Measurements from ENCODE around the gene HYCC1. TPM values are rescaled to one million over a fixed set of nuclear protein-coding genes. Genes with fewer than 3 reads are reported as not detected.

Gene HYCC1
- total RNA-seq, 1 experiment from 2014 or later: 46.2 TPM

DNA sequence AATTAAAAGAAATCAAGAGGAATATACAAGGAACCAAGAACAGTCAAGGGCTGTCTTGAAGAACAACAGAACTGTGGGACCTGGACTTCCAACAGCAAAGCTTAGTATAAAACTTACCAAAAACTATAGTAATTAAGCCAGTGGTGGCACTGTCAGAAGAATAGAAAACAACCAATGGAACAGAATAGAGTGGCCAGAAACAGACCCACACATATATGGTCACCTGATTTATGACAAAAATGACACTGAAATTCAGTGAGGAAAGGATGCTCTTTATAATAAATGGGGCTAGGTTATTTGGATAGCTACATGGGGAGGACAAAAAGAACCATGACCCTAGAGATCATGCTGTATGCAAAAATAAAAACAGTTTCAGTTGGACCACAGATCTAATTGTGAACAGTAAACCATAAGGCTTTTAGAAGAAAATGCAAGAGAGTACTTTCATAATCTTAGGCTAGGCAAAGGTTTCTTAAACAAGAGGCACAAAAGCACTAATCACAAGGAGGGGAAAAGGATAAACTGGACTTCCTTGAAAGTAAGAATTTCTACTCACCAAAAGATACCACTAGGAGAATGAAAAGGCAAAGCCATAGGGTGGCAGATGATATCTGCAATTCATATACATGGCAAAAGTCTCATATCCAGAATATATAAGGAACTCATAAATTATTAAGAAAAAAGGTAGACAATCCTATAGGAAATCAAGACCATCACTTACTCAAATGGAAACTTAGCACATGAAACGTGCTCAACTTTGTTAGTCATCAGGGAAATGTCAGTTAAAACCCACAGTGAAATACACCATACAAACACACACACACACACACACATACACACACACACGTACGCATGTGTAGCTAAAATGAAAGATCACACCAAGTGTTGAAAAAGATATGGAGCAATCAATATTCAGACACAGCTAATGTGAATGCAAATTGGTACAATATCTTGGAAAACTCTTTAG, 20.8 kb downstream of the HYCC1 start:
- H3K27ac Mint-ChIP-seq (ENCODE audit: unreplicated experiment): no peak overlapping the region
- ChIA-PET POLR2A (no interaction called here), CTCF (no interaction called here)
- TF ChIP-seq CTCF (IDR thresholded peaks at IDR 0.05; ENCODE audit: insufficient read depth in 1 of 2, low read depth in 1 of 2, low read length in 1 of 2, severe bottlenecking in 1 of 2, unreplicated experiment in 1 of 2): no peak
- H3K4me3 ChIP-seq (ENCODE audit: low read depth, low read length): no peak overlapping the region
- BruUV-seq (replicated peaks): no TSS peak
- H3K4me1 ChIP-seq: no peaks in the 10 kb centered on the region
- no peaks in the 10 kb centered on the region for H3K27me3 Mint-ChIP-seq (ENCODE audit: insufficient read depth, unreplicated experiment)
- H3K36me3 Mint-ChIP-seq (ENCODE audit: insufficient read depth, unreplicated experiment): peaks cover 6% of the 10 kb centered on the region
- no peak for DNase-seq
- no peaks in the 10 kb centered on the region for H3K4me1 Mint-ChIP-seq (ENCODE audit: low read depth, unreplicated experiment)
- H3K9me3 Mint-ChIP-seq (ENCODE audit: unreplicated experiment): no peaks in the 10 kb centered on the region
- no peaks in the 10 kb centered on the region for H3K36me3 ChIP-seq (ENCODE audit: control insufficient read depth, insufficient read depth, low read length)
- no peaks in the 10 kb centered on the region for H3K9me3 ChIP-seq
- no peak overlapping the region for H3K4me3 Mint-ChIP-seq (ENCODE audit: unreplicated experiment)
- H3K27me3 ChIP-seq (replicated peaks; ENCODE audit: control insufficient read depth, insufficient read depth, low read length): no peaks in the 10 kb centered on the region
- intact Hi-C loops (cut with micrococcal nuclease; ENCODE audit: unreplicated experiment): no loop called here

- no peaks in the 10 kb centered on the region for H3K27me3 Mint-ChIP-seq (ENCODE audit: insufficient read depth, unreplicated experiment)
- H3K9me3 Mint-ChIP-seq (ENCODE audit: unreplicated experiment): no peaks in the 10 kb centered on the region
- H3K27ac Mint-ChIP-seq (ENCODE audit: unreplicated experiment): no peak overlapping the region
- POLR2A ChIA-PET: no interaction called here
- Histone ChIP-seq H3K4me1 (no peaks in the 10 kb centered on the region), H3K4me3 (ENCODE audit: low read depth, low read length) (no peak overlapping the region), H3K27me3 (replicated peaks; ENCODE audit: control insufficient read depth, insufficient read depth, low read length) (no peaks in the 10 kb centered on the region), H3K36me3 (ENCODE audit: control insufficient read depth, insufficient read depth, low read length) (no peaks in the 10 kb centered on the region), H3K9me3 (no peaks in the 10 kb centered on the region)
- H3K4me3 Mint-ChIP-seq (ENCODE audit: unreplicated experiment): no peak overlapping the region
- DNase-seq: no peak
- H3K4me1 Mint-ChIP-seq (ENCODE audit: low read depth, unreplicated experiment): no peaks in the 10 kb centered on the region
- CTCF ChIA-PET: no interaction called here
- BruUV-seq (replicated peaks): no TSS peak
- intact Hi-C loops (cut with micrococcal nuclease; ENCODE audit: unreplicated experiment): no loop called here
- H3K36me3 Mint-ChIP-seq (ENCODE audit: insufficient read depth, unreplicated experiment): peaks cover 6% of the 10 kb centered on the region
- no peak for TF ChIP-seq CTCF (IDR thresholded peaks at IDR 0.05; ENCODE audit: insufficient read depth in 1 of 2, low read depth in 1 of 2, low read length in 1 of 2, severe bottlenecking in 1 of 2, unreplicated experiment in 1 of 2)
Observed at GRCh38 chr7:22990588-22990949, 23.4 kb downstream of the HYCC1 start.

DNA sequence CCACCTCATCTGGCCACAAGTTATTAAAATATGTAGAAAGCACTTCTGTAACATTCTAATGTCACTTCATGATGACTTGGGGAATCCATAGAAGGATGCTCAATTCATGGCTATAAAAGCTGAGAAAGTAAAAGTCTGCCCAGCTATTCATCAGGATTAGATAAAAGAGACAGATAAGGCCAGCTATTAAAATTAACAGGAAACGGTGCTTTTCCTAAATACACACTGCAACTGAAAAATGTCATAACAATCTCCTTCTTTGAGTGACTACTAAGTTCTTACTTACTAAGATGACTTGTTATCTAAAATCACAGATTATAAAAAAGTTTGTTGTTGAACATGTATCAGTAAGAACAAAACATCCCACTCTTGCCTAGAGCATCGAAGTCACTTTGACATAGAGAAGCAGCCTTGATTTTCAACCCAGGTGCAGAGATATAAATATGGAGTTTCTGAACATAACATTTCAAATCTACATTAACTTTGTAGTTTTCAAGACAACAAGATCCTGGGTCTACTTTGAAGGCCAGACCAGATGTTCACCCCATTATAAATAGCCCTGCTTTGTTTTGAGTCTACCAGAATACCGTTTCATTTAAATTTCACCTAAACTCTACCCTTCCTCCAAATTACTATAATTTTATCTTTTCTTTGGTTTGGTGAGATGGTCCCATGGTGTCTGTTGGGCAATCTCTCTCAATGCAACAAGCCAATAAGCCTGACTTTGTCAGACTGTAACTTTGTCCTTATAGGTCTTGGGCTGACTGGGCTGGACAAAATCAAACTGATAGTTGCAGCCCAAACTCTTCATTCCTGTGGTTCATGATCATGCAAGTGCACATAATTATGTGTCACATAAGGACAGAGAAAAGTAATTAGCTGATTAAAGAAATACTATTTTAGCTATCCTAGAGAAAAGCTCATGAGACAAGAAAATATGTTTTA, 24.0 kb downstream of the HYCC1 start:
- Histone ChIP-seq H3K36me3 (ENCODE audit: control insufficient read depth, insufficient read depth, low read length) (no peaks in the 10 kb centered on the region), H3K4me3 (ENCODE audit: low read depth, low read length) (no peak overlapping the region), H3K4me1 (no peaks in the 10 kb centered on the region), H3K27me3 (replicated peaks; ENCODE audit: control insufficient read depth, insufficient read depth, low read length) (no peaks in the 10 kb centered on the region), H3K9me3 (no peaks in the 10 kb centered on the region)
- Mint-ChIP-seq H3K9me3 (ENCODE audit: unreplicated experiment) (no peaks in the 10 kb centered on the region), H3K4me1 (ENCODE audit: low read depth, unreplicated experiment) (no peaks in the 10 kb centered on the region), H3K27ac (ENCODE audit: unreplicated experiment) (no peak overlapping the region), H3K27me3 (ENCODE audit: insufficient read depth, unreplicated experiment) (no peaks in the 10 kb centered on the region), H3K4me3 (ENCODE audit: unreplicated experiment) (no peak overlapping the region), H3K36me3 (ENCODE audit: insufficient read depth, unreplicated experiment) (peaks cover 6% of the 10 kb centered on the region)
- intact Hi-C loops (cut with micrococcal nuclease; ENCODE audit: unreplicated experiment): no loop called here
- BruUV-seq (replicated peaks): no TSS peak
- TF ChIP-seq CTCF (IDR thresholded peaks at IDR 0.05; ENCODE audit: insufficient read depth in 1 of 2, low read depth in 1 of 2, low read length in 1 of 2, severe bottlenecking in 1 of 2, unreplicated experiment in 1 of 2): no peak
- DNase-seq: no peak
- ChIA-PET POLR2A (no interaction called here), CTCF (no interaction called here)

Measured in Caco-2 (cell line).